ENCODE data around the gene FEZ2. TPM values are rescaled to one million over a fixed set of nuclear protein-coding genes. Genes with fewer than 3 reads are reported as not detected.

FEZ2 gene
- total and polyA plus RNA-seq, 9 donors = 28.9 to 70.9 (median 41.3) TPM

DNA sequence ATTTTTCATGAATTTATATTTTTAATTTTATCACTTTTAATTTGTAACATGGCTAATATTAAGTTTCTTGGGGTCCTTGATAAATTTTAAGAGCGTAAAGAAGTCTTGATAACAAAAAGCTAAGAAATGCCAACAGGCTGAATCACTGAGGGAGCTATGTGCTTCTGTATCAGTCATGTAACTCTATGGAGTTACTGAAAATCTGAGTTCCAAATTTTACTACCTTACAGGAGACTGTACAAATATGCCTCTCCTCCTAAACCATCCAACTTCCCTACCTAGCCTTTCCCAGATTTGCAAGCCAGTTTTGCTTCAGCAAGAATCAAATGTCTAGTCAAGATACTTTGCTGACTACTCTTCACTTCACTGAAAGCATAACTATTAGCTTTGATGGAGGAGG is 35.7 kb downstream of the FEZ2 start:
- no peaks in the 10 kb centered on the region for H3K36me3 ChIP-seq
- no peak overlapping the region for H3K27ac ChIP-seq
- DNase-seq = no peak
- WGBS, 3 donors = 24 to 36% (median 27%) methylated on average over 1 of the region's 1 CpG
- TF ChIP-seq EP300 (IDR thresholded peaks at IDR 0.05) = no peak
- TF ChIP-seq, protein P1, sequence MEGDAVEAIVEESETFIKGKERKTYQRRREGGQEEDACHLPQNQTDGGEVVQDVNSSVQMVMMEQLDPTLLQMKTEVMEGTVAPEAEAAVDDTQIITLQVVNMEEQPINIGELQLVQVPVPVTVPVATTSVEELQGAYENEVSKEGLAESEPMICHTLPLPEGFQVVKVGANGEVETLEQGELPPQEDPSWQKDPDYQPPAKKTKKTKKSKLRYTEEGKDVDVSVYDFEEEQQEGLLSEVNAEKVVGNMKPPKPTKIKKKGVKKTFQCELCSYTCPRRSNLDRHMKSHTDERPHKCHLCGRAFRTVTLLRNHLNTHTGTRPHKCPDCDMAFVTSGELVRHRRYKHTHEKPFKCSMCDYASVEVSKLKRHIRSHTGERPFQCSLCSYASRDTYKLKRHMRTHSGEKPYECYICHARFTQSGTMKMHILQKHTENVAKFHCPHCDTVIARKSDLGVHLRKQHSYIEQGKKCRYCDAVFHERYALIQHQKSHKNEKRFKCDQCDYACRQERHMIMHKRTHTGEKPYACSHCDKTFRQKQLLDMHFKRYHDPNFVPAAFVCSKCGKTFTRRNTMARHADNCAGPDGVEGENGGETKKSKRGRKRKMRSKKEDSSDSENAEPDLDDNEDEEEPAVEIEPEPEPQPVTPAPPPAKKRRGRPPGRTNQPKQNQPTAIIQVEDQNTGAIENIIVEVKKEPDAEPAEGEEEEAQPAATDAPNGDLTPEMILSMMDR (IDR thresholded peaks at IDR 0.05) = no peak
- TF ChIP-seq POLR2A (IDR thresholded peaks at IDR 0.05) = no peak
- no peaks in the 10 kb centered on the region for H3K27me3 ChIP-seq
- H3K9me3 ChIP-seq = no peaks in the 10 kb centered on the region
- intact Hi-C loops (cut with DNase I) = no loop called here
- H3K4me1 ChIP-seq (ENCODE audit: insufficient read depth) = peaks cover 6% of the 10 kb centered on the region
- H3K4me3 ChIP-seq = no peak overlapping the region

DNA sequence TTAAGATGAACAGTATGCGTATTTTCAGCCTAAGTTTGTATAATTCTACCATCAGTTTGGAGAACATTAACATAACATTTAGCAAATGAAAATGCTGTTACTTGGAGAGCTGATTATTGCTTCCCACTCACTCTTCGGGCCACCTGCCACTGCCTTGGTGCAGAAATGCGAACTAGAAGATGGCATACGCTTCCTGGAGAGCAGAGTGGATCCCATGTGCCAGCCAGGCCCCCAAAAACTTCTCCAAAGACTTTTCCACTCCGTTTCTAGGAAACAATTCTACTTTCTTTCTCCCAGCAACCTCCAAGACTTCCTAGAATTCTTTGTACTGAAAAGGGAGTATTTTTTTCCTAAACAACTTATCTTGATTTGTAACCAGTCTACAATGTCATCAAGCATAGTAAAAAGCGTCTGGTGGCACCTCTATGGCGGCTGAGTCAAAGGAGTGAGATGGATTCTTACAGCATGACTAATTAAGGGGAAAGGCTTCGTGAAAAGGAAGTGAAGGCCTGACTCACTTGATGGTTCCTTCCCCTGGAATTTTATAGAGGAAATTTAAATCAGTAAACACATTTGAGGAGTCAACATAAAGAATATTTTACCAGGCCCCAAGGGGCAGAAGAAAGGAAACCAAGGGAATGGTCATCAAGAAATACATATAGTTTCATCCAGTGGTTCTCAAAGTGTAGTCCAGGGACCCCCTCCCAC is 36.6 kb downstream of the FEZ2 start:
- TF ChIP-seq EP300 (IDR thresholded peaks at IDR 0.05) (no peak), POLR2A (IDR thresholded peaks at IDR 0.05) (no peak)
- TF ChIP-seq, protein P1 (IDR thresholded peaks at IDR 0.05) = no peak
- Histone ChIP-seq H3K9me3 (no peaks in the 10 kb centered on the region), H3K27me3 (no peaks in the 10 kb centered on the region), H3K4me3 (no peak overlapping the region), H3K27ac (no peak overlapping the region), H3K36me3 (no peaks in the 10 kb centered on the region), H3K4me1 (ENCODE audit: insufficient read depth) (peaks cover 6% of the 10 kb centered on the region)
- no peak for DNase-seq
- intact Hi-C loops (cut with DNase I) = no loop called here
- WGBS, 3 donors = 58 to 68% (median 67%) methylated on average over 8 of the region's 8 CpGs

DNA sequence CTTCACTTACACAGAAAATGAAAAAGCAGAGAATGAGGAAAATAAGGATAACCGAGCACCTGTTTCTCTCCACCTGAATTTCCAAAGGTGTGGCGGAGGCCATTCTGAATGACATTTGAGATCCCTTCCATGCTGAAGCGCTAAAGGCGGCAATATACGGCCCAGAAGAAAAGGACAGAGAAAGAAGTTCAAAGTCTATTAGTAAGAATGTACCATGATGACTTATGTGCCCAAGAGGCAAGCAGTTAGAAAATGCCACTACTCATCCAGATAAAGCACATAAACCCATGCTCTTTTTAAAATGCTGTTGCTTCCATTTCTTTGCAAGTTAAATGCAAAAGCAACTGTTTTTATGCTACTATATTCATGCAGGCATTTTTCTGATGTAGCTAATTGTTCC is 37.2 kb downstream of the FEZ2 start:
- Histone ChIP-seq H3K36me3 (no peaks in the 10 kb centered on the region), H3K27me3 (no peaks in the 10 kb centered on the region), H3K4me1 (ENCODE audit: insufficient read depth) (peaks cover 6% of the 10 kb centered on the region), H3K9me3 (no peaks in the 10 kb centered on the region), H3K27ac (no peak overlapping the region), H3K4me3 (no peak overlapping the region)
- WGBS, 3 donors = 94 to 97% (median 97%) methylated on average over 5 of the region's 5 CpGs
- intact Hi-C loops (cut with DNase I) = no loop called here
- no peak for DNase-seq
- TF ChIP-seq, protein P1 (IDR thresholded peaks at IDR 0.05) = no peak
- TF ChIP-seq EP300 (IDR thresholded peaks at IDR 0.05) (no peak), POLR2A (IDR thresholded peaks at IDR 0.05) (no peak)

DNA sequence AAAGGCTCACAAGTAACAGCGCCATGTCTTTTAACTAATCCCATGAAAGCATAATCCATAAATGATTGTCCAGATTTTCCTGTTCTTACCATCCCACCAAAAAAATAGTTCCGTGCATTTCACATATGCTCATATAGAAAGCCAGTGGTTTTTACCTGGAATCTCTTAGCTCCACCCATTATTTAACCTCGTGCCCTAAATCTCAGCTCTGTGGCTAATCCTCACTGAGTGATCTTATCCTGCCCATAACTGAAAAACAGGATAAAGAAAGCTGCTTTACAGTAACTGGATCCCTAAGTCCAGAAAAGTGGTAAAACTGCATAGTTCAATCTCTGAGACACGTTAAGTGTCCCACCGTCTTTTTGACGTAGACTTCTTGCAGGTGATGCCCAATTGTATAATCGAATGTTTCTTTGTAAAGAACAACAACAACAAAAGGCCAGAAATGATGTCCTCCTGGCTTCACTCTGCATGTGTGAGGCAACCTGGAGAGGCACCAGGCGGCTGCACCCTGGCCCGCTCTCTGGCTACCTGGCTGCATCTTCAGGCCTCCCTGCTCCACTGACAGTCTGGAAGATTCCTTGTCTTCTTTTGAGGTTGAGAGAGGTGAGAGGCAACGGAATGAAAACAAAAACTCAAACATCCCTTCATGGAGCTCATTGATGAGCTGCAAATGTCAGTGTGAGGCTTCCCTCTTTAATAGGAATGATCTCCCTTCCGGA is 38.6 kb downstream of the FEZ2 start:
- no peak for TF ChIP-seq EP300 (IDR thresholded peaks at IDR 0.05)
- TF ChIP-seq, protein P1 (IDR thresholded peaks at IDR 0.05) = no peak
- TF ChIP-seq POLR2A (IDR thresholded peaks at IDR 0.05) = no peak
- intact Hi-C loops (cut with DNase I) = loop anchor here in 1 of 4 donors (2.0 kb wide), 1 partner anchor 63 kb away; no protein-coding TSS in a partner anchor
- no peaks in the 10 kb centered on the region for H3K9me3 ChIP-seq
- no peak for DNase-seq
- no peak overlapping the region for H3K4me3 ChIP-seq
- WGBS, 3 donors = 89 to 93% (median 91%) methylated on average over 11 of the region's 11 CpGs
- H3K27me3 ChIP-seq = no peaks in the 10 kb centered on the region
- peaks cover 6% of the 10 kb centered on the region for H3K4me1 ChIP-seq (ENCODE audit: insufficient read depth)
- H3K36me3 ChIP-seq = no peaks in the 10 kb centered on the region
- H3K27ac ChIP-seq = no peak overlapping the region

Measured in ovary (tissue), 9 donors.